ENCODE data around the gene SUGP2. TPM values are rescaled to one million over a fixed set of nuclear protein-coding genes. Genes with fewer than 3 reads are reported as not detected.

SUGP2 gene
- total RNA-seq, 1 donor from 2014 or later, result 19.8 TPM

- Histone ChIP-seq H3K9me3 (ENCODE audit: control insufficient read depth in 3 of 3, low read length in 3 of 3) (no peaks in the 10 kb centered on the region), H3K27me3 (ENCODE audit: control insufficient read depth in 3 of 3, insufficient read depth in 3 of 3, low read length in 3 of 3) (no peaks in the 10 kb centered on the region), H3K4me3 (ENCODE audit: low read length in 3 of 3) (no peak overlapping the region), H3K4me1 (ENCODE audit: control insufficient read depth in 3 of 3, insufficient read depth in 3 of 3, low read length in 3 of 3) (peaks cover 0 to 13% (median 2%) of the 10 kb centered on the region in 3 donors), H3K9ac (ENCODE audit: low read depth in 1 of 3, low read length in 3 of 3) (no peak overlapping the region), H3K27ac (ENCODE audit: low read depth, low read length) (no peak overlapping the region), H3K36me3 (ENCODE audit: control insufficient read depth in 3 of 3, insufficient read depth in 3 of 3, low read length in 3 of 3) (peaks cover 21 to 30% (median 26%) of the 10 kb centered on the region in 3 donors)
These were observed 7.1 kb upstream of the SUGP2 start for GRCh38 chr19:19040417-19040816.

GRCh38 chr19:19039901-19040300 is 6.6 kb upstream of the SUGP2 start:
- H3K27me3 ChIP-seq (ENCODE audit: control insufficient read depth in 3 of 3, insufficient read depth in 3 of 3, low read length in 3 of 3), result no peaks in the 10 kb centered on the region
- H3K9me3 ChIP-seq (ENCODE audit: control insufficient read depth in 3 of 3, low read length in 3 of 3), result no peaks in the 10 kb centered on the region
- no peak overlapping the region for H3K4me3 ChIP-seq (ENCODE audit: low read length in 3 of 3)
- no peak overlapping the region for H3K9ac ChIP-seq (ENCODE audit: low read depth in 1 of 3, low read length in 3 of 3)
- H3K27ac ChIP-seq (ENCODE audit: low read depth, low read length), result no peak overlapping the region
- H3K36me3 ChIP-seq (ENCODE audit: control insufficient read depth in 3 of 3, insufficient read depth in 3 of 3, low read length in 3 of 3), result peaks cover 21 to 30% (median 26%) of the 10 kb centered on the region in 3 donors
- H3K4me1 ChIP-seq (ENCODE audit: control insufficient read depth in 3 of 3, insufficient read depth in 3 of 3, low read length in 3 of 3), result peaks cover 4 to 18% (median 5%) of the 10 kb centered on the region in 3 donors

GRCh38 chr19:19034204-19034624 is 897 bp upstream of the SUGP2 start:
- H3K4me1 ChIP-seq (ENCODE audit: control insufficient read depth in 3 of 3, insufficient read depth in 3 of 3, low read length in 3 of 3), result peaks cover 22 to 36% (median 24%) of the 10 kb centered on the region in 3 donors
- H3K27me3 ChIP-seq (ENCODE audit: control insufficient read depth in 3 of 3, insufficient read depth in 3 of 3, low read length in 3 of 3), result no peaks in the 10 kb centered on the region
- peak overlapping the region; percentile 90 to 96 (median 92) for H3K9ac ChIP-seq (ENCODE audit: low read depth in 1 of 3, low read length in 3 of 3)
- H3K36me3 ChIP-seq (ENCODE audit: control insufficient read depth in 3 of 3, insufficient read depth in 3 of 3, low read length in 3 of 3), result peaks cover 8 to 12% (median 8%) of the 10 kb centered on the region in 3 donors
- peak overlapping the region; percentile 82 for H3K27ac ChIP-seq (ENCODE audit: low read depth, low read length)
- H3K4me3 ChIP-seq (ENCODE audit: low read length in 3 of 3), result peak overlapping the region; percentile 77 to 97 (median 85)
- no peaks in the 10 kb centered on the region for H3K9me3 ChIP-seq (ENCODE audit: control insufficient read depth in 3 of 3, low read length in 3 of 3)

GRCh38 chr19:19033176-19033425 is 216 bp downstream of the SUGP2 start:
- H3K9me3 ChIP-seq (ENCODE audit: control insufficient read depth in 3 of 3, low read length in 3 of 3), result no peaks in the 10 kb centered on the region
- peak overlapping the region; percentile 90 to 96 (median 92) for H3K9ac ChIP-seq (ENCODE audit: low read depth in 1 of 3, low read length in 3 of 3)
- H3K36me3 ChIP-seq (ENCODE audit: control insufficient read depth in 3 of 3, insufficient read depth in 3 of 3, low read length in 3 of 3), result peaks cover 11 to 18% (median 15%) of the 10 kb centered on the region in 3 donors
- peaks cover 22 to 36% (median 24%) of the 10 kb centered on the region in 3 donors for H3K4me1 ChIP-seq (ENCODE audit: control insufficient read depth in 3 of 3, insufficient read depth in 3 of 3, low read length in 3 of 3)
- peak overlapping the region; percentile 82 for H3K27ac ChIP-seq (ENCODE audit: low read depth, low read length)
- no peaks in the 10 kb centered on the region for H3K27me3 ChIP-seq (ENCODE audit: control insufficient read depth in 3 of 3, insufficient read depth in 3 of 3, low read length in 3 of 3)
- peak overlapping the region; percentile 85 to 97 (median 88) for H3K4me3 ChIP-seq (ENCODE audit: low read length in 3 of 3)

DNA sequence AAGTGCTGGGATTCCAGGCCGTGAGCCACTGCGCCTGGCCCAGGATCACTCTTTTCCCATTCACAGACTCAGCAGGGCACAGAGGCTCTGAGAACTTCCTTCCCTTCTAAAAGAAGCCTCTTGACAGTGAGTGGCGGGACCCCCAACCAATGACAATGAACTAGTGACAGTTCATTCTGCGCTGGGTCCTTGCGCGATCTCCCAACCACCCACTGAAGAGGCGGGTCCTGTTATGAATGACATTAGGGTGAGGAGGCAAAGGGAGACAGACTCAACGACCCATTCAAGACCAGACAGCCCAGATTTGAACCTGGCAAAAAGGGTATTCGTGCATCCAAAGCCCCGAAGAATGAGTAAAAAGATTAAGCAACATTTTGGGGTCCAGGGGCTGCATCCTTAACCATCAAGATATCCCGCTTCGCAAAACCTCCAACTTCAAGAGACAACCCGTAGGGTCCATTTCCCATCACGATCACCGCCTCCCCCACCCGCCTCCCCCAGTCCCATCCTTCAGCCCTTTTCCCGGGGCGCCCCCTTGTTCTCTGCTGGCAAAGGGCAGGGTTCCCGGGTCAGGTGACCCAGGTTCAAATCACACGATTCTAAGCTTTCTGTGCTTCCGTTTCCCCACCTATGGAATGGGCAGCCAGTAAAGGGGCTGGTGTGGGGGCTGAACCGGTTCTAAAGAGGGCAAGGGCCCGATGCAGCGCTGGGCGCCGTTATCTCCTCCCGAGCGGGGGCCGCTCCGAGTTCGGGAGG is 719 bp downstream of the SUGP2 start:
- peaks cover 22 to 36% (median 24%) of the 10 kb centered on the region in 3 donors for H3K4me1 ChIP-seq (ENCODE audit: control insufficient read depth in 3 of 3, insufficient read depth in 3 of 3, low read length in 3 of 3)
- peak overlapping the region; percentile 90 to 96 (median 92) for H3K9ac ChIP-seq (ENCODE audit: low read depth in 1 of 3, low read length in 3 of 3)
- peak overlapping the region; percentile 82 for H3K27ac ChIP-seq (ENCODE audit: low read depth, low read length)
- H3K9me3 ChIP-seq (ENCODE audit: control insufficient read depth in 3 of 3, low read length in 3 of 3), result no peaks in the 10 kb centered on the region
- peak overlapping the region; percentile 85 to 97 (median 88) for H3K4me3 ChIP-seq (ENCODE audit: low read length in 3 of 3)
- no peaks in the 10 kb centered on the region for H3K27me3 ChIP-seq (ENCODE audit: control insufficient read depth in 3 of 3, insufficient read depth in 3 of 3, low read length in 3 of 3)
- peaks cover 13 to 18% (median 16%) of the 10 kb centered on the region in 3 donors for H3K36me3 ChIP-seq (ENCODE audit: control insufficient read depth in 3 of 3, insufficient read depth in 3 of 3, low read length in 3 of 3)

DNA sequence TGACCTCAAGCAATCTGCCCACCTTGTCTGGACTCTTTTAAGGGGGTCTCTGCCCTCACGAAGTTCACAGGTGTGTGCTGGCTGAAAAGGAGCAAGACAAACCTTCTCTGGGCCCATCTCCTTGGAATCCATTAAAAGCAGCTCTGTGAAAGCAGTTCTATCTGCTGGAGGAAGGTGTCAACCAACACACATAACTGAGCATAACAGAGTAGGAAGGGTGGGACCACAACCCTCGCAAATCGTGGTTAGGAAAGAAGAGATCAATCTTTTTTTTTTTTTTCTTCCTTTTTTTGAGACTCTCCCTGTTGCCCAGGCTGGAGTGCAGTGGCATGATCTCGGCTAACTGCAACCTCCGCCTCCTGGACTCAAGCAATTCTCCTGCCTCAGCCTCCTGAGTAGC is 1.4 kb downstream of the SUGP2 start:
- peaks cover 13 to 23% (median 16%) of the 10 kb centered on the region in 3 donors for H3K36me3 ChIP-seq (ENCODE audit: control insufficient read depth in 3 of 3, insufficient read depth in 3 of 3, low read length in 3 of 3)
- peaks cover 22 to 36% (median 24%) of the 10 kb centered on the region in 3 donors for H3K4me1 ChIP-seq (ENCODE audit: control insufficient read depth in 3 of 3, insufficient read depth in 3 of 3, low read length in 3 of 3)
- H3K27me3 ChIP-seq (ENCODE audit: control insufficient read depth in 3 of 3, insufficient read depth in 3 of 3, low read length in 3 of 3), result no peaks in the 10 kb centered on the region
- H3K4me3 ChIP-seq (ENCODE audit: low read length in 3 of 3), result peak overlapping the region; percentile 85 to 97 (median 88)
- H3K27ac ChIP-seq (ENCODE audit: low read depth, low read length), result peak overlapping the region; percentile 82
- H3K9ac ChIP-seq (ENCODE audit: low read depth in 1 of 3, low read length in 3 of 3), result peak overlapping the region in 2 of 3 donors; percentile 92 to 96
- H3K9me3 ChIP-seq (ENCODE audit: control insufficient read depth in 3 of 3, low read length in 3 of 3), result no peaks in the 10 kb centered on the region

- no peaks in the 10 kb centered on the region for H3K27me3 ChIP-seq (ENCODE audit: control insufficient read depth in 3 of 3, insufficient read depth in 3 of 3, low read length in 3 of 3)
- H3K9me3 ChIP-seq (ENCODE audit: control insufficient read depth in 3 of 3, low read length in 3 of 3), result no peaks in the 10 kb centered on the region
- H3K27ac ChIP-seq (ENCODE audit: low read depth, low read length), result no peak overlapping the region
- H3K4me1 ChIP-seq (ENCODE audit: control insufficient read depth in 3 of 3, insufficient read depth in 3 of 3, low read length in 3 of 3), result peaks cover 16 to 18% (median 18%) of the 10 kb centered on the region in 3 donors
- no peak overlapping the region for H3K9ac ChIP-seq (ENCODE audit: low read depth in 1 of 3, low read length in 3 of 3)
- no peak overlapping the region for H3K4me3 ChIP-seq (ENCODE audit: low read length in 3 of 3)
- peaks cover 33 to 44% (median 44%) of the 10 kb centered on the region in 3 donors for H3K36me3 ChIP-seq (ENCODE audit: control insufficient read depth in 3 of 3, insufficient read depth in 3 of 3, low read length in 3 of 3)
These were observed 4.8 kb downstream of the SUGP2 start for GRCh38 chr19:19028526-19028925.

DNA sequence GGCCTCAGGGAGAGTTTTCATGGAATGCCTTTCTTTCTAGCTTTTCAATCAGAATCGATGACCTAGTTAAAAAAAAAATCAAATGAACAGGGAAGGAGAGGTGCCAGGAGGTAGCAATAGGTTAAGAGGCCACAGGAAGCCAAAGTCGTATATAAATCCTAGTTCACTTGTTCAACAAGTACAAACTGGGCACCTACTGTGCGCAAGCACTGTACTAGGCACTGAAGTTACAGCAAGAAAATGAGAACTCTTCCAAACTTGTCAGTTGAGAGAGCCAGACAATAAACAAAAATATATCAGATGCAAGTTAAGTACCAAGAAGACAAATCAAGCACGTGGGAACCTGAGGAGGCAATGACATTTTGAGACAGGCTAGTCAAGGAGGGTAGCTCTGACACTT is 6.1 kb downstream of the SUGP2 start:
- H3K4me1 ChIP-seq (ENCODE audit: control insufficient read depth in 3 of 3, insufficient read depth in 3 of 3, low read length in 3 of 3), result peaks cover 13 to 15% (median 14%) of the 10 kb centered on the region in 3 donors
- no peak overlapping the region for H3K27ac ChIP-seq (ENCODE audit: low read depth, low read length)
- peak overlapping the region in 1 of 3 donors; percentile 13 for H3K9ac ChIP-seq (ENCODE audit: low read depth in 1 of 3, low read length in 3 of 3)
- H3K9me3 ChIP-seq (ENCODE audit: control insufficient read depth in 3 of 3, low read length in 3 of 3), result no peaks in the 10 kb centered on the region
- H3K27me3 ChIP-seq (ENCODE audit: control insufficient read depth in 3 of 3, insufficient read depth in 3 of 3, low read length in 3 of 3), result no peaks in the 10 kb centered on the region
- H3K4me3 ChIP-seq (ENCODE audit: low read length in 3 of 3), result no peak overlapping the region
- peaks cover 41 to 56% (median 55%) of the 10 kb centered on the region in 3 donors for H3K36me3 ChIP-seq (ENCODE audit: control insufficient read depth in 3 of 3, insufficient read depth in 3 of 3, low read length in 3 of 3)

DNA sequence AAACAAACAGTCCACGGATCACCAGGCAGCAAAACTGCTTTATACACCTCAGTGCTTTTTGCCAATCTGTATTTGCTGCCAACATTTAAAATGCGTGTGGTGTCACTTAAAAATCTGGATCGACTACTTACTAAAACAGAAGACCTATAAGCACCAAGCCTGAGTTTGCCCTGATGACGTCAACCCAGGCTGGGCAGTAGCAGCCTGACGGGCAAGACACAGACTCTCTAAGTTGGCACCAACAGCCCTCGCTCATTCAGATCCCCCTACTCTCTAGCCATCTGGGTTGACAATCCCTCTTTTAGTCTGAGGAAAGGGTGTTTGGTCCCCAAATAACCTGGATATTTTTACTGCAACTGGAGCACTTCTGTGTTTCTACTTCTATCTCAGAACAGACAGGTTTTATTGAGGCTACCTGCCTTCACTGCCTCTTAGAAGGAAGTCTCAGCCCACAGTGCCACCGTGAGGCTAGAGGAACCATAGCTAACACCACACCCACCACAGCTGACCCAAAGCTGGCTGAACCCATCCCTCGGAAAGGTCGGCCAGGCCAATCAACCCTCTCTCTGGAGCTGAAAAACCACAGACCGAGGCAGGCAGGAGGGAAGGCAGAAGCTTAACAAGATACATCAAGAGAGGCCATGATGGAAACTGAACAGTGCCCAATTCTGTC is 6.9 kb downstream of the SUGP2 start:
- Histone ChIP-seq H3K27me3 (ENCODE audit: control insufficient read depth in 3 of 3, insufficient read depth in 3 of 3, low read length in 3 of 3) (no peaks in the 10 kb centered on the region), H3K4me3 (ENCODE audit: low read length in 3 of 3) (no peak overlapping the region), H3K9ac (ENCODE audit: low read depth in 1 of 3, low read length in 3 of 3) (peak overlapping the region in 2 of 3 donors; percentile 13 to 32), H3K27ac (ENCODE audit: low read depth, low read length) (no peak overlapping the region), H3K9me3 (ENCODE audit: control insufficient read depth in 3 of 3, low read length in 3 of 3) (no peaks in the 10 kb centered on the region), H3K36me3 (ENCODE audit: control insufficient read depth in 3 of 3, insufficient read depth in 3 of 3, low read length in 3 of 3) (peaks cover 41 to 58% (median 57%) of the 10 kb centered on the region in 3 donors), H3K4me1 (ENCODE audit: control insufficient read depth in 3 of 3, insufficient read depth in 3 of 3, low read length in 3 of 3) (peaks cover 5 to 8% (median 6%) of the 10 kb centered on the region in 3 donors)

- no peak overlapping the region for H3K4me3 ChIP-seq (ENCODE audit: low read length in 3 of 3)
- peaks cover 41 to 58% (median 56%) of the 10 kb centered on the region in 3 donors for H3K36me3 ChIP-seq (ENCODE audit: control insufficient read depth in 3 of 3, insufficient read depth in 3 of 3, low read length in 3 of 3)
- H3K4me1 ChIP-seq (ENCODE audit: control insufficient read depth in 3 of 3, insufficient read depth in 3 of 3, low read length in 3 of 3), result peaks cover 4 to 8% (median 6%) of the 10 kb centered on the region in 3 donors
- H3K9me3 ChIP-seq (ENCODE audit: control insufficient read depth in 3 of 3, low read length in 3 of 3), result no peaks in the 10 kb centered on the region
- H3K27me3 ChIP-seq (ENCODE audit: control insufficient read depth in 3 of 3, insufficient read depth in 3 of 3, low read length in 3 of 3), result no peaks in the 10 kb centered on the region
- H3K9ac ChIP-seq (ENCODE audit: low read depth in 1 of 3, low read length in 3 of 3), result peak overlapping the region in 1 of 3 donors; percentile 40
- H3K27ac ChIP-seq (ENCODE audit: low read depth, low read length), result no peak overlapping the region
These were observed 7.5 kb downstream of the SUGP2 start for GRCh38 chr19:19025861-19026260.

All from skeletal muscle tissue (tissue), 4 donors.